CD4-positive, alpha-beta T cell treated with Interferon gamma for 1 hour (primary cell): ENCODE data around the gene PRKAB2.
"Not testable (repeated sequence)": the region's sequence is repeated elsewhere in the genome, so short reads cannot be mapped to it uniquely, and the experiment has no call there.

ENCODE experiments used
- DNase-seq: peaks from one replicate; pipeline ENCODE4 v3.0.0-alpha.2; 2020

PRKAB2 gene

DNA sequence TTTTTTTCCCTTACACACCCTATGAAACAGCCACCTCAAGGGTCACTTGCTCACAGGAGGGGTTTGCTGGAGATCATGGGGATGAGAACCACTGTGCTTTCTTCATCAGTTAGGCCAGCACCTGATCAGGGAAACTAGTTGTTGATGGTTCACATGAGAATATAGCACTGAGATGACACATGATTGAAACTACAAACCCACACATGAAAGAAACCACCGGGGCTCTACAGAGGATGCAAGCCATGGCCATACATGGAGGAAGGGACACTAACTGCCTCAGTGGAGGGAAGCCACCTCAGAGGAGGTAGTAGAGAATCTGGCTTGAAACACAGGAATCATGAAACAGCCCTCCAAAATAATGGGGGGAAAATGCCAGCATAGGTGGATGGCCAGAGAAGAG lies 63.2 kb downstream of the PRKAB2 start:
- DNase-seq: no peak

DNA sequence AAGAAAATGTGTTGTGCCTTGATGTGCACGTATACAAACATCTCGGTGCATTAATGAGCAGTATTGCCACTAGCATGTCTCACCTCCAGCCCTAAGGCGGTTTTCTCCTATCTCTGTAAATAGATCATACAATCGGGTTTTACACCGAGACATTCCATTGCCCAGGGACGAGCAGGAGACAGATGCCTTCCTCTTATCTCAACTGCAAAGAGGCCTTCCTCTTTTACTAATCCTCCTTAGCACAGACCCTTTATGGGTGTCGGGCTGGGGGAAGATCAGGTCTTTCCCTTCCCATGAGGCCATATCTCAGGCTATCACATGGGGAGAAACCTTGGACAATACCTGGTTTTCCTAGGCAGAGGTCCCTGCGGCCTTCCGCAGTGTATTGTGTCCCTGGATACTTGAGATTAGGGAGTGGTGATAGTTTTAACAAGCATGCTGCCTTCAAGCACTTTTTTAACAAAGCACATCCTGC lies 65.8 kb downstream of the PRKAB2 start:
- not testable (repeated sequence) for DNase-seq

DNA sequence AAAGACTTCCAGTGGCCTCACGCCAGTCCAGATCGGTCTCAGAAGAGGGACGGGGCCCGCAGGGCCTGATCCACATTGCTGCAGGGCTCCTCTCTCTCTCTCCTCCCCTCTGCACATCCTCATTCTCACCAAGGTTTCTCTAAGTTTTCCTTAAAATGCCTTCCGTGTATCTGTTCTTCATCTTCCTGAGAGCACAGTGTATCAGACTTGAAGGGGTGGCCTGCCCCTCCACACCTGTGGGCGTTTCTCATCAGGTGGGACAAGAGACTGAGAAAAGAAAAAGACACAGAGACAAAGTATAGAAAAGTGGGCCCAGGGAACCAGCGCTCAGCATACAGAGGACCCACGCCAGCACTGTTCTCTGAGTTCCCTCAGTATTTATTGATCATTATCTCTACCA lies 66.4 kb downstream of the PRKAB2 start:
- no peak for DNase-seq
